Hematopoietic multipotent progenitor cell treated with erythropoietin and hydrocortisone succinate and interleukin-3 and kit ligand, for 17 days (in vitro differentiated cells): ENCODE data around the gene OR10G7.

Experiments used
- DNase-seq: peaks from one replicate; pipeline ENCODE4 v3.0.0-alpha.2; 2015; ENCODE audit warnings: low spot score

Gene OR10G7, protein sequence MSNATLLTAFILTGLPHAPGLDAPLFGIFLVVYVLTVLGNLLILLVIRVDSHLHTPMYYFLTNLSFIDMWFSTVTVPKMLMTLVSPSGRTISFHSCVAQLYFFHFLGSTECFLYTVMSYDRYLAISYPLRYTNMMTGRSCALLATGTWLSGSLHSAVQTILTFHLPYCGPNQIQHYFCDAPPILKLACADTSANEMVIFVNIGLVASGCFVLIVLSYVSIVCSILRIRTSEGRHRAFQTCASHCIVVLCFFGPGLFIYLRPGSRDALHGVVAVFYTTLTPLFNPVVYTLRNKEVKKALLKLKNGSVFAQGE

DNA sequence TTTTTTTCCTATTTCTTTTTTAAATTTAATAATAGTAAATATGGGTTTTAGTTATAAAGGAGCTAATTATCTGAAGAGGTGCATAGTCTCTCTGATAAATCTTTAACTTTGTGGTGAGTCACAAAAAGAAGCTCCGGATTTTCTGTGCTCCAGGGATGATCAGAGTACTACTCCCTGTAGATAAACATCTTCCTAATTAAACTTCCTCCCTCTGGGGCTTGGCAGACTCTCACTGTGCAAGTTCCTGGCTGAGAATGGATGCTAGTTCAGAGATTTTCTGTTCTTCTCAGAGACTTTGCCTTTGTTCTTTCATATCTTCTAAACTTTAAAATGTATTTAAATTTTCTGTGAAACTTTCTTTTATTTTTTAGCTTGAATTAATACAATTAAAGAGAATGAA, at the start of gene OR10G7:
TSS of gene OR10G7 (minus strand) at position 72 of the 400 bp plus-strand sequence. CDS start 2,324 bp downstream, outside the sequence.
- DNase-seq, result no peak

DNA sequence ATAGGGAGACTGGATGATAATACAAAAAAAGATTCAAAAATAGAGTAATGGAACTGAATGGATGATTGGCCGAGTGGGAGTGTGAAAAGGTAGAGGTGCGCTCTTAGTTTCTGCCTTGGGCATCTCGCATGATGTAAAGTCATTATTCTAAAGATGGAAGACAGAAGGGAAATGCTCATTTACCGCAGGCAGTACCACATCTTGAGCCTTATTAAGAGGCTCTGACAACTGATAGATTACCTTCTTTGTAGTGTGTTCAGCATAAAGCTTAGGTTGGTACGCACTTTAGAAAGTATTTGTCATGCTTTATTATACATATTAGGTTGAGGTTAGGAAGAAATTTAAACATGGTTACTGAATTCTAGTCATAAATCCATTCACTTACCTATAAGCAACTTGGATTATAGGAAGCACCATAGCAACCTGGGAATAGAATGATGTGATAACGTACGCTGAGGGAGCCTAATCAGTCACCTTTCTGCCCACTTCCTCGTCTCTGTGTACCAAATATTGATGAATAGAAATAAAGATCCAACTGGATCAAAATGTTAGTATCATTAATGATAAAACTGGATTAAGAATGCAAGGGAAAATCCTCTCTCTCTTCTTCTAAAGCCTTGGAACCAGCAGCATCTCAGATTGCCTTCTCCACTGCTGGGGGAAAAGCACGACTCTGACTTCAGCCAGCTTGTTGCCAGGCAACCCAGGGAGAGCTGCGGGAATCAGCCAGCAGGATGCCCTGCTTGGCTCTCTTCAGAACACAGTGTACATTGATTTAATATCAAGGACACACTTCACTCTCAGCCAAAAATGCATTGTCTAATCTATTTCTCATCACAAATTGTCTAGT, 45.1 kb upstream of the OR10G7 start:
- DNase-seq, result no peak

DNA sequence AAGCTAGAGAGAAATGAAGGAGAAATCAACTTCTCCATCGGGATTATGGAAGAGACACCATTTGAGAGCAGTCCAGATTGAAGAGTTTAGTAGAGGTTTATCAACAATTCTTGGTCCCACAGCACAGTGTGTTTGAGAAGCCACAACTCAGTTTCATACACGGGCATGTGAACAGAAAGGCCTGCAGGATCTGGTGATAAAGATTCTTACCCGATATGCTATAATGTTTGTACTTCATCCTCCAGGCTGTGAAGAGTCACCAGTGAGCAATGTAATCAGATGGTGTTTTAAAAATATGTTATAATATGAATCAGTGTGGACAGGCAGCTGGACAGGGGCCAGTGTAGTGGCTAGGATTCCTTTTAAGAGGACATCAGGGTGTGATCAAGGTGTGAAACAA, 44.5 kb upstream of the OR10G7 start:
- no peak for DNase-seq

DNA sequence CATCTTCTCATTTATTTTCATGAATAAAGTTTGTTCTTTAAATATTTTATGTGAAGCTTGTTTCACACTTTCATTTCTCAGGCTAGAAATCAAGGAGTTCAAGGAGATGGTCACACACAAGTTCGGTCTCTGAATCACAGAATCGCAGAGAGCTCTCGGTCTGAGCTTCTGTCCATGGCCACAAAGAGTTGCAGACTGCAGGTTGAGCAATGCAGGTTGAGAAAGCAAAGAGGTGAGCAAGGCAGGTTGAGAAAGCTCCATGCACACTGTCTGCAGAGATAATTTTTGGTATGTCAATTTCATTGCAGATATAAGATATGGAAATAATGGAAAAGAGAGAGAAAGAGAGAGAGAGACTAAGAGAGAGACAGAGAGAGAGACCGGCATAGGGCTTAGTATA, 41.2 kb upstream of the OR10G7 start:
- DNase-seq, result no peak

DNA sequence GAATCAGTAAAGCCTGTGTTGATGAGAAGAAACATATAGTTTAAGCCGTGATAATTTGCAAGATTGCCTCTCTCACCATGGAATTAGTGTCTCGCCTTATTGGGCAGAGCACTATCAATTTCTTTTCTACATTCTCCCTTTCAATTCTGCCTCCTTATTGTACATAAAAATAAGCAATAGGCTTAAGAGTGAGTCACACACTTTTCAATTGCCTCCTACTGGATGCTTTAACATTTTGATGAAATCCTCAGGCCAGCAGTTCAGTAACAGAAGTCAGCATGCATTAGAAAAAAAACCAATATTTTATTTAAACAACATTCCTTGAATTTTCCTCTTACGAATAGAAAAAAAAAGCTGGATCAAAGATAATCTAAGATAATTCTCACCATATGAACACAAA, 40.4 kb upstream of the OR10G7 start:
- no peak for DNase-seq

DNA sequence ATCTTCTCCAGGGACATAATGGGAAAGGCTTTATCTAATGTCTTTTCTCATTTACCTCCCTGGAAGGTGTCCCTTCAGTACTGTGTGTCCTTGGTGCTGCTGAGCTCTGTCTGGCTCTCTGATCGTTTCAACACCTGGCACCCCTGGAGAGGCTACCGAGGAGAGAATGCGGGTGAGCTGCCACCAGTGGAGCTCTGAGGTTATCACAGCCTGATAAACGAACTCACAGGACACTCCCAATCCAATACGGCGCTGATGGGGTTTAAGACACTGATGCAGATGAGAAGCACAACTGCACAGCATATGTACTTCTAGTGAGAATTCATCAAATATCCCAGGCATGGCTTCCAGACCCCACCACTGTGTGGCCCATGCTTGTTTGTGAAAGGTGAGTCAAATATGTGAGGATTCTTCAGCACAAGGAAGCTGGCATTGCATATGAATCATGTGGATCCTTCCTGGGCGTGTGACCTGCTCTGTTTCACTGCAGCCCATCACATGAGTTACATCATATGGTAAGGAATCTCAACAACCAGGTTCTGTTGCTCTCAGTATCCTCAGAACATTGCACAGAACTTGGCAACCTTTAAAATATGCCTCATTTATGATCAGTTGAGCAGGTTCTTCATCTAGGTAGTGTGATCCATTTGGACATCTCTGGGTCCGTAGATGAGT, 39.3 kb upstream of the OR10G7 start:
- DNase-seq, result peak; percentile 41

DNA sequence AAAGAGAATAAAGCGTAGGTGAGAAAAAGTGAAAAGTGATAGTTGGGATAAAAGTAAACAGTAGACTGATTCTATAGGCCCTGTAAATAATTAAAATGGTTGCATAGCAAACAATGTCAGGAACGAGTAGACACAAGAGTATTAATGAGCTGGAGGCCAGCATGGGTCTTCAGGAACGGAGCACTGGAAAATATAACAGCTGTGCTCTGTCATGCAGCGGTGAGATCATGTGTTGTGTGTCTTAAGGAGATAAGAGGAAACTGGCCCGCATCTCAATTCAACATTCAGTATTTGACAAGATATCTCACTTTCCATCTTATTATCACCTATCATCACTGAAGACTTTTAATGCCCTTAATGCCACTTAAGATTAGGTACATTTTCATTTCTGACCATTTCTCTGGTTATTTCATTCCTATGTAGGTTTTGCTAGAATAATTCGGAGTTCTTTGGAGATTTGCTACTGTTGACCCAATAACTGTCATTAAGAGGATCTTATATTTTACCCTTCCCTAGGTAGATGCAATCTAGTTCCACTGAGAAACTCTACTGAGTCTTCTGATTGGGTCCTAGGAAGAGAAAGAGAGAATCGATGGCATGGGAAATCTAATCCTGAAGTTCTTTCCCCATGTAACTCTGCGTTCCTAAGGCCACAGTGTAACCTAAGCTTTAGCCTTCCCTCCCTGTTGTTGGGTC, 38.7 kb upstream of the OR10G7 start:
- peak; percentile 65 for DNase-seq

DNA sequence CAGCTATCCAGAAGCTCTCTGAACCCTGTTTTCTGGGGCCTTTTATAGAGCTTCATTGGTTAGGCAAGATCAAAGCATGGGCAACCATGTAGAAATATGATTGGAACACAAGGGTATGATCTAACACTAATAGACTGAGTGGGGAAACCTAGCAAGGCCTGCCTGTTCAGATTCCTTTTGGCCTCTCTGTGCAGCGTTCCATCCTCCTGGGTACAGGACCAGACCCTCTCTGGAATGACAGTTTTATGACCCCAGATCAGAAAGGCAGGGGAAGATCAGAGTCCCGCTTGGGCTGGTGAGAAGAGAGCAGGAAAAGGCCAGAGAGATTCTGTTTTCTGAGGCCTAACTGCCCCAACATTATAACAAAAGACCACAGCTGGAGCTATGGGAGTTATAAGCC, 37.5 kb upstream of the OR10G7 start:
- no peak for DNase-seq

DNA sequence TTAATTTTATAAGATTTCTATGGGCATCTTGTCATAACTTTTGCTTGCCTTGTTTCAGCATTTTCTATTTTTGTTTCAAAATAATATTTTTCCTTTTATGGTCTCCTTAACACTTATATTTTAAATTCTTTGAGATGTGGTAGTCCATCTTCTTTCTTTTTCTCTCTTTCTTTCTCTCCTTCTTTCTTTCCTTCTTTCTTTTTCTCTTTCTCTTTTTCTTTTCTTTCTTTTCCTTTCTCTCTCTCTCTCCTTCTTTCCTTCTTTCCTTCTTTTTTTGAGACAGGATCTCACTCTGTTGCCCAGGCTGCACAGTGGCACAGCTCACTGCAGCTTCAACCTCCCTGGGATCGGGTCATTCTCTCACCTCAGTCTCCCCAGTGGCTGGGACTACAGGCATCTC, 36.1 kb upstream of the OR10G7 start:
- no peak for DNase-seq

DNA sequence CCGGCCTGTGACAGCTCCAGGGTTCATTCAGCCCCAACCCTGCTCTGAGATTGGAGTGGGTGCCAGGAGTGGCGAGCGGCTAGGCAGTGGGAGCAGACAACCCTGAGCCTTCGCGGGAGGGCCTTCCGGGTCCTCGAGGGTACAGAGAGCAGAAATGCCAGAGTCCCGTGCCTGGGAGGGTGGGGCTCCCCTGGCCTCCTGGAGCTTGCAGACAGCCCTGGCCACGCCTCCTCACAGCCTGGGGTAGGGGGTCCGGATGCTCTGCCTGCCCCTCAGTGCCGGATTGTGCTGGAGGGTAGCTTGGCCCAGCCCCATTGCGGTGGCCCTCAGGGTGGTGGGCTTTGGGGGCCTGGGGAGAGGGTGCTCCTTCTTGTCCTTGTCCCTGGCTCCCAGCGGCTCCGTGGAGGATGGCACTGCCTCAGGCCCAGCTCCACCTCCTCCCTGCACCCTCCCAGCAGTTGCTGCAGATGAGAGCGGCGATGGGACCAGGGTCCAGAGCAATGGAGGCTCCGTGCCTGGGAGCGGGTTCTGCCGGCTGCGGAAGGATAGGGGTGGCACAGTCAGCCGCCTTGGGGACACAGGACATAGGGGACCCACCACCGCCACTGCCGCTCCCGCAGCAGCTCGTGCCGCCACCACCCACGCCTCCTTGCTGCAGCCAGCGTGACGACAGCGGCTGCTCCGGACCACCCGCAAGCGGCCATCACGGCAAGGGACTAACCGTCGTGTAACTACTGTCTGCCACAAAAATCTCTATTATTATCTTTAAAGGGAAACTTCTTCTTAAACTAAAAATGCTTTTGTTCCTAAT, 34.9 kb upstream of the OR10G7 start:
- peak; percentile 45 for DNase-seq

DNA sequence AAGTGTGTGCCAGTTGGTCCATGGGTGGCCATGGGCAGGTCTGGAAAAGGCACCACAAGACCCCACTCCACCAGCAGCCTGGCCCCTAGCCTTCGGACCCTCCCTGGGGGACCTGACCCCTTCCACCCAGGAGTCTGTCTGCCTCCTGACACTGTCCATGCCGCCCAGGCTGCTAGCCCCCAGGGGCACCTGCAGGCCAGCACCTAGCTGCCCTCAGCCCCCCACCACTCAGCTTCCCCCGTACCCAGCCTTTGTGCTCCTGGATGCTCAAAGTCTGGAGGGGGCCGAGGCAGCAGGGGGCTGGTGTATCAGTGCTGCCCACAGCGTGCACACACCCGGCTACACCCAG, 34.3 kb upstream of the OR10G7 start:
- no peak for DNase-seq

DNA sequence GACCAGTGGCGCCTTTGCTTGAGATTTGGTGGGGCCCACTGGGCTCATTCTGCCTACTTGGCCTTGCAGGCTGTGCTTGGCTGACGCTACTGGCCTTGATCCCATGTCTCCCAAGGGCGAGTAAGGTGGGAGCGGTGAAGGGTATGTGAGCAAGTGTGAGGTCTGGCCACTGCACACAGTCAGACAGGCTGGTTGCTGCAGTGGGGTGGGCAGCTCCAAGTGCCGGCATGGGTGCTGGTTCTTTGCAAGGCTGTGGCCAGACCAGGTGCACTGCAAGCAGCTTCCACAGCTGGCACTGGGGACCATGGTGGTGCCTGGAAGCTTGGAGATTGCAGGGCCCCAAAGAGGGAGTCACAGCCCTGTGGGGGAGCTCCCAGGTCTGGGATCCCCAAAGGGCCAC, 33.4 kb upstream of the OR10G7 start:
- DNase-seq, result no peak

DNA sequence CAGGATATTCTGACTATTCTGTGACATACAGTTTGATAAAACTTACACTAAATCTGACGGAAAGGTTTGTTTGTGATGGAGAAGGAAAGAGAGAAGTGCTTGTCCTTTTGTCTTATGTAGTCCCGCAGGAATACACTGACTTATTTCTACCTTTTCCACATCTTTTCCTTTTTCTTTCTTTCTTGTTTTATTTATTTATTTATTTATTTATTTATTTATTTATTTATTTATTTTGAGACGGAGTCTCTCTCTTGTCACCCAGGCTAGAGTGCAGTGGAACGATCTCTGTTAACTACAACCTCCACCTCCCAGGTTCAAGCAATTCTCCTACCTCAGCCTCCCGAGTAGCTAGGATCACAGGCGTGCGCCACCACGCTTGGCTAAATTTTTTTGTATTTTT, 31.0 kb upstream of the OR10G7 start:
- DNase-seq, result no peak

DNA sequence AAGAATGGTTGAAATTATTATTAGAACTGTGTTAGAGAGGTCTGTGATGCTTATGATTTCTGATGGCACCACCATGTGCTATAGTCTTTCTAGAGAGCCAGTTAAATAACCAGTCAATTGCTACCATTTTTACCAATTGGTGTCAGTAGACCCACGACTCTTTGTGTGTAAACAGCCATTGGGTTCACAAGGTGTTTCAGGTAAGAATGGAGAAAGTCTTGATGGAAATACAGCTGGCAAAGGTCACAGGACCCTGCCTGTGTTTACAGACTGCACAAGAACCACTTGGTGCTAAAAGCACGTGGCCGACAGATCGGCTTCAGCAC, 30.5 kb upstream of the OR10G7 start:
- DNase-seq, result no peak

DNA sequence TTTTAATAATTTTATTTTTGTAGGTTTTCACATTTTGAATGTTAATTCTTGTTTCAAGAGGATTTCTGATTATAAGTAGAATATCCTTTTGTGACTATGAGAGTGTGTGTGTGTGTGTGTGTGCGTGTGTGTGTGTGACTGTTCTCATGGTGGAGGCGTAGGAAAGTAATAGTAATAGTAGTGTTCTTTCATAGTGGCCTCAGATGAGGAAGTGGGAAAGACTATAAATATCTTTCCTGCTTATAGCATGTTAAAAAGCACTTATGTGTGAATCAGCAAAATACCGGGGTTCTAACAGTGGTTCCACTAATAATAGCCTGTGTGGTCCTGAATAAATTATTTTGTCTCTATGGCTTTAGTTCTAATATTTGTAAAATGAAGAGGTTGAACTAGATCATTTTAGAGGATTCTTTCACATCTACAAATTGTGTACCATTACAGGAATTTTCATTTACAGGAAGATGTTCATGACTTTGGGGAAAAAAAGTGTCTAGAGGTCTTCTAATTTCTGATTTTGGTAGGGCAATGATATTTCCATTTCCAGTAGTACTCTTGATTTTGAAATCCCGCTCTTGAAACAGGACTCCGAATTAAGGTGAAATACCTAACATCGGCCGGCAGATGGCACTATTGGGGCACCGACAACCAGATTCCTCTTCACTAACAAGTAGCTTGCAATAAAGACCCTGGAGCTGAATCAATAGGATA, 29.9 kb upstream of the OR10G7 start:
- DNase-seq, result peak; percentile 86

DNA sequence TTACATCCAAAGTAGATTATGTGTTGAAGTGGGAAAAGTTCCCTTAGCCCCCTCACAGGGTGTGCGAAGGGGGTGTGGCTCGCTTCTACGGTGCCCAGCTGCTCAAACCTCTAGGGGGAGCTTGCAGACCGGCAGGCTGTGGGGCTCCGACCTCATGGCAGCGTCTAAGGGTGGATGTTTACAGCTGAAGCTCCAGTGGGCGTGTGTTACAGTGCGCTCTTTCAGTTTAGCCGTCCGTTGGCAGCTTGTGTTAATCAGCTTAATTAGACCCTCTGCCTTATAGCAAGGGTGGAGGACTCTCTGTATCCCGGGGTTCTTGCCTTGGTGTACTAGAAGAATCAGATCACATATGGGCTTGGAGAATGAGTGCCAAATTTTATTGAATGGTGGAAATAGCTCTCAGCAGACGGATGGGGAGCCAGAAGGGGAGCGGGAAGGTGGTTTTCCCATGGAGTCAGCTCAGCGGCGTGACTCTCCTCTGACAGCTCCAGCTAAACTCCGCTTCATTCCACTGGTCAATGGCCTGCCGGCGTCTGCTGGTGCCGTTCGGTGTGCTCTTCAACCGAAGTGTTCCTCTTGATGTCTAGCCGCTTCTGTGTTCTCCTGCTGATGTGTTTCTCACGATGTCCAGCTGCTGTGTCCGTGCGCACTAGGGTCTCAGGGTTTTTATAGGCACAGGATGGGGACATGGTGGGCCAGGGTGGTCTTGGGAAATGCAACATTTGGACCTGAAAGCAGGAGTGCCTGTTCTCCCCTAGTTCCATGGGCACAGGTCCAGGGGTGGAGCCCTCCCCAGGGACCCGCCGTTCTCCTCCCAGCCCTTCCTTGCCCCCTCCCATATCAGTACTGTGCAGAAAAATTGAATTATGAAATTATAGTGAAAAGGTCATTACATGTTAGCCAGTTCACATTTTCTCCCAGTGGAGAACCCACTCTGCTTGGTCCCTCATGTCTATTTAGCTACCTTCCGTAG, 28.6 kb upstream of the OR10G7 start:
- peak; percentile 85 for DNase-seq

DNA sequence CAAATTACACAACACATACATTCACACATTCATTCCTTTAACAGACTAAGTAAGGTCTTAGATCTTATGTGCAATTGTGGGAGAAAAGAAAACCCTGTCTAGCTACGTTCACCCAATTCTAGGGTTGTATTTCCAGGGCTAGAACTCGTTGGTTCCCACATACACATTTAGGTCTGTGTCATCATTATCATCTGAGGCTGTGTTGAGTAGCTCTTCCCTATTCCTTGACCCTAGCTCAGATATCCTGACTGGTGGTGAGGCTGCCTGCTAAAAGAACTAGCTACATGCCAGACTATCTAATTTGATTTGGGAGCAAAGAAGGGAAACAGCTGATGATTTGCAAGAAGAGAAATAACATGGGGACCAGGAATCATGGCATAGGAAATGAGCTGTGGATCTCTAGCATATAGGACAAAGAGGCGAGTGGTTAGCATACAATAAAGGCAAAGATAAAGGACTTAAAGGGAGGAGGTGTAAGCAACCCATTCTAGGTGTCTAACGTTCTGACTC, 27.5 kb upstream of the OR10G7 start:
- DNase-seq, result no peak

DNA sequence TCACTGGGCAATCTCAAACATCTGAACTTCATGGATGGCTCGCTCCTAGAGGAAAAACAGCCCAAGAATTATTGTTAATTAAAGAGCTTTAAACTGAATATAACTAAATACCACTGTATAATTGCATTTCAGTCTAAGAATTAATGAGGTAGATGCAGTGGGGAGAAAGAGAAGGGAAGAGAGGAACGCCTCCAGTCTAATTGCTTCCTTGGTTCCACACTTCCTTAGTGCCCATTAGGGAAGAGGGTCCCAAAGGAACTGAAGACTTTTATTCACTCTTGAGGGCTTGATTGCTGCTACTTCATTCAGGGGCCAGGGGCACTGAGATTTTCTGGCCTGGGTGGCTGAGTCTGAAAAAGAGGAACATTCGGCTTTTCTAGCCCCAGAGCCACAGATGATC, 11.8 kb upstream of the OR10G7 start:
- DNase-seq, result no peak

DNA sequence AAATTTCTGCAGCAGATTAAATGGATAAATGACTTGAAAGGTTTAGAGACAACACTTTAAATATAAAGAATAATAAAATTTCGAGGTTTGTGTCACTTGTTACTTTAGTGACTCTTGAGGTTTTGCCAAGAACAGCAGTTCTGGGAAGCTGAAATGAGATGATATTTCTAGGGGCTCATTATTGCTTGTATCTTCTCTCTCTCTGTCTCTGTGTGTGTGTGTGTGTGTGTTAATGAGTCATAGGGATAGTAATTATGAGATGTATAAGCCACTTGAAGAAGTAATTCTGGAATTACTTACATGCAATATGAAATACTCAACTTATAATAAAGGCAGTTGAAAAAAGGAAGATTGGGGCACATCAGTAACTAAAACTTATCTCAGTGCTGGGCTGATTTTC, 9.6 kb upstream of the OR10G7 start:
- no peak for DNase-seq

DNA sequence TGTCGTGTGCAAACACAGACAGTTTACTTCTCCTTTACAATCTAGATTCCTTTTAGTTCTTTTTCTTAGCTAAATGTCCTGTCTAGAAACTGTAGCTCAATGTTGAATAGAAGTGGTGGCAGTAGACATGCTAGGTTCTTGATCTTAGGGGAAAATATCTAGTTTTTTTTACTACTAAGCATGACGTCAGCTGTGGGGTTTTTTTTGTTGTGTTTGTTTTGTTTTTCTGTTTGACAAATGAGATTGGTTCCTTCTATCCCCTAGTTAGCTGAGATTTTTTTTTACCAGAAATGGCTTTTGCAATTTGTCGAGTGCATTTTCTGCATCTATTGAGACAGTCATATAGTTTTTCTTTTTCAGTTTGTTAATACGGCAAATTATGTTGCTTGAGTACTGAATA, 2.3 kb upstream of the OR10G7 start:
- DNase-seq, result no peak
